Common myeloid progenitor, CD34-positive (primary cell): ENCODE measurements around the gene CLCN2.

Source experiments
- CTCF ChIA-PET: fragments of 350-600 bp; sonication (Branson Sonifier 250); formaldehyde crosslinking; loops from one replicate; lab custom pipeline; 2021; ENCODE audit warnings: antibody characterized with exemption; lab: Charles Lee
- POLR2A ChIA-PET: fragments of 350-600 bp; sonication (Branson Sonifier 250); formaldehyde crosslinking; loops from one replicate; lab custom pipeline; 2021; ENCODE audit warnings: antibody characterized with exemption; lab: Charles Lee
- DNase-seq, 3 donors: peaks; one replicate each; pipeline versions ENCODE4 v3.0.0 to v3.0.0-alpha.2; 2013
- H3K27ac ChIP-seq, 2 experiments: 1 replicate in 1 of 2; 2 replicates in 1 of 2; pipeline ENCODE4 v1.7.0; 2013; ENCODE audit warnings: inconsistent platforms in 2 of 2, low read length in 2 of 2, mild to moderate bottlenecking in 2 of 2, low read depth in 1 of 2, moderate library complexity in 1 of 2; ENCODE audit not compliant: severe bottlenecking in 2 of 2, insufficient read depth in 1 of 2, poor library complexity in 1 of 2
- H3K27me3 ChIP-seq, 5 experiments: replicated peaks in 2 of 5; 1 replicate in 3 of 5; 2 replicates in 2 of 5; pipeline versions ENCODE4 v1.6.1 to v1.7.0; 2013; ENCODE audit warnings: low read length in 4 of 5, mild to moderate bottlenecking in 2 of 5, moderate library complexity in 2 of 5, inconsistent platforms in 1 of 5; ENCODE audit not compliant: insufficient read depth in 5 of 5, control insufficient read depth in 4 of 5
- H3K36me3 ChIP-seq, 4 experiments: 1 replicate in 2 of 4; 2 replicates in 2 of 4; pipeline versions ENCODE4 v1.6.1 to v1.7.0; 2013; ENCODE audit warnings: low read length in 3 of 4, control low read depth in 1 of 4, mild to moderate bottlenecking in 1 of 4; ENCODE audit not compliant: control insufficient read depth in 4 of 4, insufficient read depth in 4 of 4
- H3K4me1 ChIP-seq, 4 experiments: 1 replicate in 3 of 4; 2 replicates in 1 of 4; pipeline versions ENCODE4 v1.6.1 to v1.7.1; 2013; ENCODE audit warnings: low read length in 3 of 4, mild to moderate bottlenecking in 3 of 4, control low read depth in 1 of 4, inconsistent platforms in 1 of 4, moderate library complexity in 1 of 4; ENCODE audit not compliant: control insufficient read depth in 4 of 4, insufficient read depth in 4 of 4; ENCODE audit errors: control extremely low read depth in 1 of 4
- H3K4me3 ChIP-seq, 7 experiments: 1 replicate in 4 of 7; 2 replicates in 3 of 7; pipeline versions ENCODE4 v1.5.1 to v1.7.0; 2013; ENCODE audit warnings: mild to moderate bottlenecking in 7 of 7, low read length in 6 of 7, moderate library complexity in 6 of 7, inconsistent platforms in 2 of 7, low read depth in 2 of 7, control low read depth in 1 of 7; ENCODE audit not compliant: insufficient read depth in 4 of 7, control insufficient read depth in 1 of 7; ENCODE audit errors: extremely low read depth in 1 of 7
- H3K9me3 ChIP-seq, 5 experiments: 1 replicate in 4 of 5; 2 replicates in 1 of 5; pipeline versions ENCODE4 v1.6.1 to v1.7.1; 2013; ENCODE audit warnings: low read length in 4 of 5, mild to moderate bottlenecking in 2 of 5, inconsistent platforms in 1 of 5, low read depth in 1 of 5, moderate library complexity in 1 of 5; ENCODE audit not compliant: control insufficient read depth in 4 of 5, insufficient read depth in 2 of 5; ENCODE audit errors: control extremely low read depth in 1 of 5
- WGBS: methylation state at CpG from one replicate; pipeline ENCODE4 v1.1.5; 2013; ENCODE audit not compliant: insufficient coverage; 5-methylcytosine and 5-hydroxymethylcytosine counted together

CLCN2 gene

GRCh38 chr3:184299488-184300377 lies 61.7 kb downstream of the CLCN2 start:
- H3K4me3 ChIP-seq: peak overlapping the region; percentile 74 to 92 (median 89)
- no peak for DNase-seq
- CTCF ChIA-PET: interaction anchor here (0.9 to 1.0 kb wide), 3 partner anchors 11 to 71 kb away, joined by 3 to 5 read pairs (median 3); no protein-coding TSS in a partner anchor
- no peaks in the 10 kb centered on the region for H3K9me3 ChIP-seq
- peaks cover 0 to 5% (median 0%) of the 10 kb centered on the region in 5 experiments for H3K27me3 ChIP-seq
- 22% methylated on average over 20 of the region's 29 CpGs for WGBS
- H3K27ac ChIP-seq: peak overlapping the region; percentile 80 to 91
- H3K4me1 ChIP-seq: peaks cover 6 to 14% (median 11%) of the 10 kb centered on the region in 4 experiments
- POLR2A ChIA-PET: no interaction called here
- peaks cover 25 to 43% (median 33%) of the 10 kb centered on the region in 4 experiments for H3K36me3 ChIP-seq

- Histone ChIP-seq H3K9me3 (no peaks in the 10 kb centered on the region), H3K4me1 (peaks cover 6 to 14% (median 11%) of the 10 kb centered on the region in 4 experiments), H3K27me3 (peaks cover 0 to 5% (median 0%) of the 10 kb centered on the region in 5 experiments), H3K4me3 (peak within 1 kb of the TSS; percentile 80 to 94 (median 90)), H3K27ac (peak within 1 kb of the TSS; percentile 80 to 91), H3K36me3 (peaks cover 20 to 35% (median 27%) of the 10 kb centered on the region in 4 experiments)
- POLR2A ChIA-PET: no interaction called here
- CTCF ChIA-PET: interaction anchor here (1.0 kb wide), 1 partner anchor 71 kb away, joined by 3 read pairs; no protein-coding TSS in a partner anchor
- DNase-seq: peak; percentile 97 to 98 (median 98)
- WGBS: under 1% methylated on average over 60 of the region's 78 CpGs
These were observed 62.5 kb downstream of the CLCN2 start, which contains the start of gene PSMD2 for GRCh38 chr3:184298759-184299487. TSS of gene PSMD2 (plus strand) at chr3:184299241. CDS start at chr3:184299267, 26 bp downstream.

- H3K4me3 ChIP-seq: no peak overlapping the region
- peaks cover 4 to 12% (median 8%) of the 10 kb centered on the region in 4 experiments for H3K36me3 ChIP-seq
- H3K4me1 ChIP-seq: peaks cover 6 to 14% (median 13%) of the 10 kb centered on the region in 4 experiments
- no peak overlapping the region for H3K27ac ChIP-seq
- CTCF ChIA-PET: interaction anchor here (1.6 kb wide), 1 partner anchor 10 kb away, joined by 6 read pairs; no protein-coding TSS in a partner anchor
- no peak for DNase-seq
- POLR2A ChIA-PET: no interaction called here
- 100% methylated on average over 4 of the region's 7 CpGs for WGBS
- H3K9me3 ChIP-seq: no peaks in the 10 kb centered on the region
- peaks cover 0 to 7% (median 0%) of the 10 kb centered on the region in 5 experiments for H3K27me3 ChIP-seq
These were observed 64.8 kb downstream of the CLCN2 start for GRCh38 chr3:184296616-184297015.
